Mesothelial cell of epicardium (in vitro differentiated cells): ENCODE data around the gene SPACDR. TPM values are rescaled to one million over a fixed set of nuclear protein-coding genes. Genes with fewer than 3 reads are reported as not detected.
A peak's percentile ranks its signal among the peaks of the same experiment; 100 is the strongest.

Source experiments
- DNase-seq, 2 experiments: peaks; one replicate each; pipeline ENCODE4 v3.0.0; 2021; ENCODE audit warnings: low spot score in 2 of 2; ENCODE audit not compliant: unreplicated experiment in 2 of 2
- H3K27ac Mint-ChIP-seq: 2 replicates; pipeline ENCODE4 v1.8.0; 2021; ENCODE audit warnings: mixed read lengths
- H3K27me3 Mint-ChIP-seq: 2 replicates; pipeline ENCODE4 v1.8.0; 2021; ENCODE audit warnings: low read depth, mixed read lengths
- H3K36me3 Mint-ChIP-seq: 2 replicates; pipeline ENCODE4 v1.8.0; 2021; ENCODE audit warnings: mixed read lengths
- H3K4me1 Mint-ChIP-seq: 2 replicates; pipeline ENCODE4 v1.8.0; 2021; ENCODE audit warnings: mixed read lengths
- H3K4me3 Mint-ChIP-seq: 2 replicates; pipeline ENCODE4 v1.8.0; 2021; ENCODE audit warnings: mild to moderate bottlenecking, moderate library complexity, mixed read lengths
- H3K9me3 Mint-ChIP-seq: 2 replicates; pipeline ENCODE4 v1.8.0; 2021; ENCODE audit warnings: mixed read lengths
- CTCF ChIP-seq: fragments of 200-600 bp; sonication (generic); IDR thresholded peaks from one replicate; pipeline ENCODE4 v1.5.0; 2021; ENCODE audit warnings: antibody characterized with exemption; ENCODE audit not compliant: unreplicated experiment
- total RNA-seq: library from RNA; stranded (reverse); gene quantifications from 3 replicates; pipeline ENCODE4 v1.2.1, GENCODE V29; 2021

Gene SPACDR
- total RNA-seq, 1 donor from 2014 or later, result 2.0 TPM

GRCh38 chr7:100428199-100428966 is 35.7 kb downstream of the SPACDR start, which contains the start of gene ZCWPW1:
Gene ZCWPW1 (minus strand): TSS chr7:100428703. CDS start chr7:100420649, 8,054 bp downstream.
- peaks cover 1% of the 10 kb centered on the region for H3K27me3 Mint-ChIP-seq
- H3K4me3 Mint-ChIP-seq, result peak within 1 kb of the TSS; percentile 90
- TF ChIP-seq CTCF, result no peak
- peaks cover 26% of the 10 kb centered on the region for H3K4me1 Mint-ChIP-seq
- peaks cover 1% of the 10 kb centered on the region for H3K36me3 Mint-ChIP-seq
- H3K9me3 Mint-ChIP-seq, result no peaks in the 10 kb centered on the region
- peak; percentile 82 to 89 for DNase-seq
- peak within 1 kb of the TSS; percentile 100 for H3K27ac Mint-ChIP-seq

- H3K36me3 Mint-ChIP-seq, result peaks cover 3% of the 10 kb centered on the region
- no peak for DNase-seq
- H3K27ac Mint-ChIP-seq, result no peak overlapping the region
- H3K4me1 Mint-ChIP-seq, result peaks cover 25% of the 10 kb centered on the region
- peaks cover 1% of the 10 kb centered on the region for H3K27me3 Mint-ChIP-seq
- no peak for TF ChIP-seq CTCF
- H3K9me3 Mint-ChIP-seq, result no peaks in the 10 kb centered on the region
- peak overlapping the region; percentile 90 for H3K4me3 Mint-ChIP-seq
These were observed 36.3 kb downstream of the SPACDR start for GRCh38 chr7:100427762-100428198.

GRCh38 chr7:100426516-100426915 is 37.5 kb downstream of the SPACDR start:
- Mint-ChIP-seq H3K9me3 (no peaks in the 10 kb centered on the region), H3K36me3 (peaks cover 3% of the 10 kb centered on the region), H3K4me3 (no peak overlapping the region), H3K27ac (no peak overlapping the region), H3K4me1 (peaks cover 12% of the 10 kb centered on the region), H3K27me3 (peaks cover 1% of the 10 kb centered on the region)
- no peak for DNase-seq
- no peak for TF ChIP-seq CTCF

- TF ChIP-seq CTCF, result no peak
- H3K27me3 Mint-ChIP-seq, result peaks cover 1% of the 10 kb centered on the region
- H3K27ac Mint-ChIP-seq, result peak overlapping the region; percentile 59
- H3K9me3 Mint-ChIP-seq, result no peaks in the 10 kb centered on the region
- H3K36me3 Mint-ChIP-seq, result peaks cover 3% of the 10 kb centered on the region
- H3K4me3 Mint-ChIP-seq, result no peak overlapping the region
- peaks cover 2% of the 10 kb centered on the region for H3K4me1 Mint-ChIP-seq
- no peak for DNase-seq
These were observed 38.7 kb downstream of the SPACDR start for GRCh38 chr7:100425347-100425746.

- Mint-ChIP-seq H3K36me3 (peaks cover 3% of the 10 kb centered on the region), H3K27me3 (no peaks in the 10 kb centered on the region), H3K9me3 (no peaks in the 10 kb centered on the region), H3K4me1 (peaks cover 15% of the 10 kb centered on the region), H3K4me3 (no peak overlapping the region), H3K27ac (no peak overlapping the region)
- DNase-seq, result no peak
- TF ChIP-seq CTCF, result no peak
These were observed 40.7 kb downstream of the SPACDR start for GRCh38 chr7:100423315-100423714.
